Germinal center (tissue), 1 donor: ENCODE data around the gene ARL4C.
A peak's percentile ranks its signal among the peaks of the same experiment; 100 is the strongest.

Experiments used
- DNase-seq: peaks from one replicate; pipeline ENCODE4 v3.0.0; 2012; ENCODE audit warnings: mixed read lengths, low spot score

ARL4C gene, protein sequence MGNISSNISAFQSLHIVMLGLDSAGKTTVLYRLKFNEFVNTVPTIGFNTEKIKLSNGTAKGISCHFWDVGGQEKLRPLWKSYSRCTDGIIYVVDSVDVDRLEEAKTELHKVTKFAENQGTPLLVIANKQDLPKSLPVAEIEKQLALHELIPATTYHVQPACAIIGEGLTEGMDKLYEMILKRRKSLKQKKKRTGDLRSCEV

DNA sequence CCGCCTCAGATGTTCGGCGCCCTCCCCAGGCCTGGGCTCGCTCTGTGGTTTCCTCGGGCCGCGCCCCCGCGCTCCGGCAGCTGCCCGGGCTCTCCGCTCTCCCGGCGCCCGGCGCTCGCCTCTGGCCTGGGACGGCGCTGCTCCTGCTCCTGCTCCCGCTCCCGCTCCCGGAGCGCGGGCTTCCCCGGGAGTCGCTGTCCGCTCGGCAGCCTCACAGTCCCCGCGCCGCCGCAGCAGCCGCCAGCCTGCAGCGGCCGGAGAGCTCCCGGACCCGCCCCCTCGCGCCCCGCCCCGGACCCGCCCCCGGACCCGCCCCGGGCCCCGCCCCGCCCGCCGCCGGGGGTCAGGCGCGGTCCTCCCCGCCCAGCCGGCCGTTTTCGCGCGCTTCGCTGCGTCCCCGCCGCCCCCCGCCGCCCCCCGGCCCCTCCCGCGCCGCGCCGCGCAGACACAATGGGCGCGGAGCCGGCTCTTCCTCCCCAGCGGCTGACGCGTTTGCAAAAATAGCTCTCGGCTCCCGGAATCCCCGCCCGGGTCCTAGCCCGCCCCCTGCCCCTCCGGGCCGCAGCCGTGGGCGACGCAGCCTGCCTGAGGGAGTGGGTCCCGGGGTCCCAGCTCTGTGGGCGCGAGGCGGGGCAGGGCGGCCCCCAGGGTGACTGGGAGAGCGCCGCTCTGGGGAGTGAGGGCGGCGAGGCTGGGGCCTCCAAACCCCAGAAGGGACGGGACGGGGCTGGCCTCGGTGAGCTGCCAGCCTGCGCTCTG lies at the start of gene ARL4C:
Gene ARL4C, minus strand, starts transcription at position 247 of the 759 bp plus-strand sequence. CDS start 495 bp downstream, outside the sequence.
- DNase-seq = peak; percentile 79

- DNase-seq = peak; percentile 80
These were observed 48.1 kb upstream of the ARL4C start for GRCh38 chr2:234544659-234545611.

DNA sequence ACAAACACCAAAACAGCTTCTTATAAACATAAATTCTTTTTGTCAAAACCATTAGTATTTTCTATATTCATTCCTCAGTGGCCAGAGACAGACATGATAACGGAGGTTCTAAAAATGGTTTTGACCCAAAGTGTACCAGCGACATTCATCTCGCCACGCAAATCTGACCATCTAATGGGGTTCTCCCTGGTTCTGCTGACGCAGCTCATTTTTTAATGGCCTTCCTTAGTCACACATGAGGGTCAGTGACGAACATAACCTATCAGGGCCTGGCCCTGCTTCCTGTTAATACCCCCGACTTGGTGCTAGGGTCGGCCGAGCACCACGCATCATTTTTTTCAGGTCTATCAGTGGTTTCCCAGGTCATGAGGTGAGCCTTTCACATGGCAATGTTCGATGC lies 45.9 kb upstream of the ARL4C start:
- DNase-seq = no peak

DNA sequence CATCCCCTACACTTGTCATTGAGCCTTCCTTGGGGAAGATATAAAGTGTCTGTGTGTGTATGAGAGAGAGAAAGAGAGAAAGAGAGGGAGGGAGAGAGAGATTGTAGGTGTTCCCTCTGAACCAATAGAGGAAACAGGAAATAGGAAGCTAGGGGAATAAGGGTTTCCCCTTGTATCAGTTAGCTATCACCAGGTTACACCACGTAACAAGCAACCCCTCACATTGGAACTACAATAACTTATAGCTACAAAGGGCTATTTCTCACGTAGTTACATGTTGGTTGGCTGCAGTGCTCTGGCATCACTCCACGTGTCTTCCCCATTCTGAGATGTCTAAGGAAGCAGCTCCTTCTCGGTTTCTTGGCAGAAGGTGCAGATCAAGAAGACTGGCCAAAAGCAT lies 41.0 kb upstream of the ARL4C start:
- no peak for DNase-seq

- no peak for DNase-seq
These were observed 39.5 kb upstream of the ARL4C start for GRCh38 chr2:234536178-234536965.

- DNase-seq = no peak
These were observed 38.6 kb upstream of the ARL4C start for GRCh38 chr2:234535464-234535863.

GRCh38 chr2:234534515-234534914 lies 37.6 kb upstream of the ARL4C start:
- no peak for DNase-seq

- no peak for DNase-seq
These were observed 36.7 kb upstream of the ARL4C start for GRCh38 chr2:234533626-234534025.

GRCh38 chr2:234528410-234529148 lies 31.7 kb upstream of the ARL4C start:
- no peak for DNase-seq

DNA sequence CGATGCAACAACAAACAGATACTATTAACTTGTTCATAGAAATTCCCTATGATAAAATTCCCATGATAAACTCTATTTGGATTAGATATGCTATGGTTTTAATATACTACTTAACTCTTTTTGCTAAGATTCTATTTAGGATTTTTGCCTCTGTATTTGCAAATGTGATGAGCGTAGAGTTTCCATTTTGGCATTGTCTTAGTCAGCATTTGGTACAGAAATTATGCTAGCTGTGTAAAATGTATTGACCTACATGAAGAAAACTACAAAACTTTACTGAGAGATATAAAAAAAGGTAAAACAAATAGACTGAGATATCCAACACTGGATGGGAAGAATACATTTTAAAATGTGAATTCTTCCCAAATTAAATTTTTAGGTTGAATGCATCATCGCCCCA lies 29.8 kb upstream of the ARL4C start:
- no peak for DNase-seq

GRCh38 chr2:234521536-234521935 lies 24.7 kb upstream of the ARL4C start:
- no peak for DNase-seq

DNA sequence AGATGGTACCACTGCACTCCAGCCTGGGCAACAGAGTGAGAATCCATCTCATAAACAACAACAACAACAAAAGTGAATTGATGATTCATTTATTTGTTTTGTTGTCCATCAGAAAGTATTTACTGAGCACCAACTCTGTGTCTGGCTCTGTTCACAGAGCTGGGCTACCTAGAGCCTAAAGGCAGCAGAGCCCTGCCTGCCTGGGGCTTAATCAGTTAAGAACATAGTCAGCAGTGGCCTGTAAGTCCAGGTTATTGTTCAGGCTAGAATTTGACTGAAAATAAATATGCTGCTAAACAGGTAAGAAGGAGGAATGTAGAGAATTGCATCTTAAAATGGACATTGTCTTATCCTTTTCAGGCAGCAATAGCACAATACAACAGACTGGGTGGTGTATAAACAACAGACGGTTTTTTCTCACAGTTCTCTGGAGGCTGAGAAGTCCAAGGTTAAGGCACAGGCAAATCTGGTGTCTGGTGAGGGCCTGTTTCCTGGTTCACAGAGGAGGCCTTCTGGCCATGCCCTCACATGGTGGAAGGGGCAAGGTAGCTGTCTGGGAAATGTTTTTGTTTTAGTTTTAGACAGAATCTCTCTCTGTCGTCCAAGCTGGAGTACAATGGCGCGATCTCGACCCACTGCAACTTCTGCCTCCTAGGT lies 22.2 kb upstream of the ARL4C start:
- no peak for DNase-seq

DNA sequence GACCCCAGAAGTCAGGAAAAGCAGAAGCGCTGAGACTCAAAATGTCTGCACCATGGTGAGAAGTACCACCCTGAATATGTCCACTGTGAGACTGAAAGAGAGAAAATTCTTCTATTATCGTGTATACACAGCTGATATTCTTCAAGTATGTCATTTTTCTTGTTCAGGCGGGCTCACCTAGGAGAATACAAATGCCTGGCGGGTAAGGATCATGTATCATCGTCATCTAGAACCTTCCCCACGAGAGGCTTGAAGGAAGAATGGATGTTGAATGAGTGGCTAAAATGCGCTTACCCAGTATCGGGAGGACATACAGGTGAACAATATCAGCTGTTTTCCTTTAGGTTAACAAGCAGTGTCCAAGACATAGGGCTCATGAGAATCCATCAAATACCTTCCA lies 21.1 kb upstream of the ARL4C start:
- DNase-seq = no peak

DNA sequence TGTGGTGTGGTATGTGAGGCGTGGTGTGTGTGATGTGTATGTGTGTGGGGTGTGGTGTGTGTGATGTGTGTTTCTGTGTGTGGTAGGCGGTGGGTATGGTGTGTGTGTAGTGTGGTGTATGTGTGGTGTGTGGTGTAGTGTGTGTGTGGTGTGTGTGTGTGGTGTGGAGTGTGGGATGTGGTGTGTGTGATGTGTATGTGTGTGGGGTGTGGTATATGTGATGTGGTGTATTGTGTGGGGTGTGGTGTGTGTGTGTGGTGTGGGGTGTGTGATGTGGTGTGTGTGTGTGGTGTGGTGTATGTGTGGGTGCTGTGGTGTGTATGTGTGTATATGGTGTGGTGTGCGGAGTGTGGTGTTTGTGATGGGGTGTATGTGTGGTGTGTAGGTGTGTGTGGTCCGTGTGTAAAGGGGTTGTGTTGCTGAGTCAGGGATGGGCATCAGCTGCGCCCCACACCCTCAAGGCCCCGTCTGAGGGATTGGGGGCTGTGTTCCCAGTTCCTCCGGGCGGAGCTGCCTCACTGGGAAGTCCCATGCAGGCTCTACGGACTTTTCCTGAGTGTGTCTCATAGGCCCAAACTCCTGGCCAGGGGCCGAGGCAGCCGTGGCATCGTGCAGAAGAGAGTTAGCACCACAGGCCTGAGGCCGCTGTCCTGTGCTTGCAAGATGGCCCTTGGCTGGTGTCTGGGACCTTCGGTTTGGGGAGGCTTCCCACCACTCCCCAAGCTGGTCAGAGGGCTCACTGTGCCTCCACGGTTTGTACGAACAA lies 18.2 kb upstream of the ARL4C start:
- no peak for DNase-seq

DNA sequence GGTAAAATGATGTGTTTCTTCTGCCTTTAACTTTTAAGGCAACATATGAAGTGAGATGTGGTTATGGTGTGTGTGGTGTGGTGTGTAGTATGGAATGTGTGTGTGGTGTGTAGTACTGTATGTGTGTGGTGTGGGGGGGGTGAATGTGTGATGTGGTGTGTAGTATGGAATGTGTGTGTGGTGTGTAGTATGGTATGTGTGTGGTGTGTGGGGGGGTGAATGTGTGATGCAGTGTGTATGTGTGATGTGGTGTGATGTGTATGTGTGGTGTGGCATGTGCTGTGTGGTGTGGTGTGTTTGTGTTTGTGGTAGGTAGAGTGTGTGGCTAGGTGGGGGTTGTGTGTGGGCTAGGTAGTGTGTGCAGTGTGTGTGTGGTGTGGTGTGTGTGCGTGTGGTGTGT lies 17.2 kb upstream of the ARL4C start:
- no peak for DNase-seq

GRCh38 chr2:234512884-234513669 lies 16.2 kb upstream of the ARL4C start:
- no peak for DNase-seq

DNA sequence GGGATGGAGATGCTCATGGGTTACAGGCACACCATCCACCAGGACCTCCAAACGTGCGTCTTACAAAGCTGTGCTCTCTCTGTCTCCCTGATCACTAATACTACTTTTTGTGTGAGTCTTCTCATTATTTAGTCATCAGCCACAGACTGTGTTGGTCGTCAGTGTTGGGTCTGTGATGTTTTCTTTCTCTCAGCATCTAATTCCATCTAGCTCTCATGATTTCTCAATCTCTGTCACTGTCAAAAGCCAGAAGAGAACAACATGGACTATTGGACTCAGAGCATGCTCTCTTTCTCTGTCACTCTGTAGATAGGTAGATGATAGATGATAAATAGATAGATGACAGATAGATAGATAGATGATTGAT lies 6.0 kb upstream of the ARL4C start:
- no peak for DNase-seq

- DNase-seq = no peak
These were observed 5.5 kb upstream of the ARL4C start for GRCh38 chr2:234502285-234502918.
